GM12878 (cell line): ENCODE data around the gene TSHZ3. TPM values are rescaled to one million over a fixed set of nuclear protein-coding genes. Genes with fewer than 3 reads are reported as not detected.

Experiments
- ATAC-seq: fragments of 200-7000 bp; cut with Tn5 transposase; 3 replicates; pipeline ENCODE4 v1.9.1; 2020; ENCODE audit warnings: mild to moderate bottlenecking, moderate library complexity
- BruUV-seq: library from RNA; stranded (reverse); fragments of 400-500 nt; replicated peaks from 2 replicates; lab custom pipeline; 2021; lab: Mats Ljungman, UMichigan
- CTCF ChIA-PET: fragments of 300-600 bp; sonication (Branson Sonifier 250); formaldehyde crosslinking; extraction: SDS; loops from one replicate; lab custom pipeline; 2021; ENCODE audit warnings: inconsistent platforms; lab: Yijun Ruan, JAX
- POLR2A ChIA-PET: fragments of 350-600 bp; formaldehyde crosslinking; extraction: SDS; loops from one replicate; lab custom pipeline; 2021; ENCODE audit warnings: inconsistent platforms; lab: Charles Lee
- RAD21 ChIA-PET: fragments of 300-600 bp; sonication (Branson Sonifier 250); formaldehyde crosslinking; loops from one replicate; lab custom pipeline; 2023; ENCODE audit warnings: antibody characterized with exemption; ENCODE audit not compliant: unreplicated experiment; lab: Charles Lee
- SMC1A ChIA-PET: fragments of 300-600 bp; sonication (Branson Sonifier 250); formaldehyde crosslinking; loops from one replicate; lab custom pipeline; 2023; ENCODE audit not compliant: unreplicated experiment, uncharacterized antibody; lab: Charles Lee
- DNase-seq: peaks from one replicate; pipeline ENCODE4 v3.0.0-alpha.2; 2011; ENCODE audit warnings: low read depth, low spot score
- FAIRE-seq: peaks from 3 replicates; lab custom pipeline; 2011; peaks lifted over from hg19 to GRCh38; lab: Jason Lieb, UNC
- H2AFZ ChIP-seq: 2 replicates; pipeline ENCODE4 v1.6.0; 2011; ENCODE audit warnings: low read depth, low read length, control low read depth; ENCODE audit not compliant: control insufficient read depth
- H3K27ac ChIP-seq: 2 replicates; pipeline ENCODE4 v1.5.1; 2011; ENCODE audit warnings: control low read depth; ENCODE audit not compliant: control insufficient read depth, insufficient read depth
- H3K27me3 ChIP-seq, 2 experiments: replicated peaks in 1 of 2; 2 replicates each; pipeline versions ENCODE4 v1.6.0 to v1.6.1; 2011; ENCODE audit warnings: low read length in 1 of 2; ENCODE audit not compliant: control insufficient read depth in 2 of 2, insufficient read depth in 2 of 2
- H3K36me3 ChIP-seq, 2 experiments: 2 replicates each; pipeline ENCODE4 v1.5.1; 2011; ENCODE audit warnings: low read length in 1 of 2; ENCODE audit not compliant: control insufficient read depth in 2 of 2, insufficient read depth in 2 of 2
- H3K4me1 ChIP-seq: 2 replicates; pipeline ENCODE4 v1.6.1; 2011; ENCODE audit warnings: mild to moderate bottlenecking, low read length, moderate library complexity, mixed read lengths; ENCODE audit not compliant: control insufficient read depth, insufficient read depth
- H3K4me2 ChIP-seq: 2 replicates; pipeline ENCODE4 v1.6.0; 2011; ENCODE audit warnings: control low read depth; ENCODE audit not compliant: control insufficient read depth, insufficient read depth
- H3K4me3 ChIP-seq: fragments of 200-600 bp; sonication (generic); 2 replicates; pipeline ENCODE4 v1.5.1; 2016
- H3K79me2 ChIP-seq: 2 replicates; pipeline ENCODE4 v1.6.0; 2011; ENCODE audit warnings: low read length; ENCODE audit not compliant: control insufficient read depth, insufficient read depth
- H3K9ac ChIP-seq: 2 replicates; pipeline ENCODE4 v1.8.0; 2011; ENCODE audit warnings: low read length, control low read depth, mixed read lengths; ENCODE audit not compliant: control insufficient read depth, insufficient read depth
- H3K9me3 ChIP-seq: replicated peaks from 3 replicates; pipeline ENCODE4 v1.5.1; 2011; ENCODE audit warnings: mild to moderate bottlenecking, low read length; ENCODE audit not compliant: control insufficient read depth, insufficient read depth
- H4K20me1 ChIP-seq: 2 replicates; pipeline ENCODE4 v1.6.0; 2011; ENCODE audit not compliant: control insufficient read depth, insufficient read depth
- CHD1 ChIP-seq: IDR thresholded peaks from 2 replicates; pipeline ENCODE4 v1.6.1; 2012; ENCODE audit warnings: low read depth, low read length, improper control_type of control experiment
- CHD2 ChIP-seq: IDR thresholded peaks from 2 replicates; pipeline ENCODE4 v1.6.1; 2011; ENCODE audit warnings: low read depth, low read length, improper control_type of control experiment, borderline replicate concordance
- IKZF2 ChIP-seq, 2 experiments: fragments of 450-650 bp; IDR thresholded peaks; 2 replicates each; pipeline ENCODE4 v1.6.1; 2017; ENCODE audit warnings: mild to moderate bottlenecking in 2 of 2, moderate library complexity in 2 of 2
- NFXL1 ChIP-seq: fragments of 450-650 bp; IDR thresholded peaks from 2 replicates; pipeline ENCODE4 v1.6.1; 2017; ENCODE audit warnings: antibody characterized with exemption, mild to moderate bottlenecking, borderline replicate concordance
- PBX3 ChIP-seq: IDR thresholded peaks from 2 replicates; pipeline ENCODE4 v1.6.1; 2011; ENCODE audit warnings: mild to moderate bottlenecking, low read depth, low read length, moderate library complexity; ENCODE audit not compliant: insufficient replicate concordance
- PKNOX1 ChIP-seq: fragments of 450-650 bp; IDR thresholded peaks from 2 replicates; pipeline ENCODE4 v1.6.1; 2016; ENCODE audit warnings: mild to moderate bottlenecking
- RAD51 ChIP-seq: fragments of 450-650 bp; IDR thresholded peaks from 2 replicates; pipeline ENCODE4 v1.6.1; 2016; ENCODE audit warnings: moderate library complexity, mild to moderate bottlenecking, inconsistent platforms
- RB1 ChIP-seq: fragments of 450-650 bp; formaldehyde crosslinking; IDR thresholded peaks from 2 replicates; pipeline ENCODE4 v1.6.1; 2017; ENCODE audit warnings: mild to moderate bottlenecking, borderline replicate concordance
- STAT1 ChIP-seq: fragments of 450-650 bp; conservative IDR thresholded peaks from 2 replicates; pipeline ENCODE4 v1.6.1; 2014; ENCODE audit warnings: antibody characterized with exemption, mild to moderate bottlenecking
- ZBED1 ChIP-seq: IDR thresholded peaks from 2 replicates; pipeline ENCODE4 v1.6.1; 2016; ENCODE audit warnings: borderline replicate concordance
- ZBTB33 ChIP-seq: fragments of 450-650 bp; IDR thresholded peaks from 2 replicates; pipeline ENCODE4 v1.6.1; 2017; ENCODE audit warnings: mild to moderate bottlenecking
- ZNF24 ChIP-seq: fragments of 450-650 bp; IDR thresholded peaks from 2 replicates; pipeline ENCODE4 v1.6.1; 2017; ENCODE audit warnings: antibody characterized with exemption, mild to moderate bottlenecking
- WGBS: methylation state at CpG from one replicate; pipeline ENCODE4 v1.1.6; 2016; ENCODE audit warnings: low lambda C conversion rate; ENCODE audit not compliant: insufficient replicate concordance, insufficient coverage; ENCODE audit errors: missing lambda C conversion rate; 5-methylcytosine and 5-hydroxymethylcytosine counted together
- in situ Hi-C: fragments of 300-500 bp; cut with MboI; formaldehyde crosslinking; loops from 9 replicates; pipeline ENCODE4 v1.14.3; 2018; ENCODE audit warnings: mixed read lengths
- intact Hi-C: fragments of 100-400 bp; cut with micrococcal nuclease; formaldehyde crosslinking; loops from one replicate; pipeline ENCODE4 v1.14.2; 2022; ENCODE audit not compliant: unreplicated experiment
- polyA plus RNA-seq, 11 experiments: library from polyadenylated mRNA; depleted of rRNA in 4 of 11; unstranded in 6 of 11; stranded (reverse) in 5 of 11; fragments of >200 nt; fragmentation: Nextera tagmentation in 4 of 11; fragmentation: Illumina TruSeq in 1 of 11; extraction: Ambion mirVana in 4 of 11; extraction: Trizol in 1 of 11; gene quantifications; 1 replicate in 1 of 11; 2 replicates in 10 of 11; pipeline versions ENCODE4 v1.2.1 to v1.2.3, GENCODE V29; 2011 to 2016; ENCODE audit warnings: inconsistent platforms in 2 of 11, missing spikeins in 2 of 11, low read depth in 1 of 11
- total RNA-seq, 4 experiments: library from RNA; depleted of rRNA in 3 of 4; stranded (reverse); fragments of >200 nt in 3 of 4; fragmentation: Illumina TruSeq in 1 of 4; extraction: Trizol in 1 of 4; gene quantifications; 2 replicates each; pipeline versions ENCODE4 v1.2.1 to v1.2.3, GENCODE V29; 2013 to 2021
- TF ChIP-seq, protein P1 (sequence below): fragments of 150-350 bp; IDR thresholded peaks from 2 replicates; pipeline ENCODE4 v1.6.1; 2014; ENCODE audit warnings: mild to moderate bottlenecking, low read depth, low read length

TSHZ3 gene
- total and polyA plus RNA-seq, 10 of the 15 experiments (the other 5 are each of a cell fraction or from before 2014, with no cell fraction given) = 0.23 TPM; not detected in 9

- H2AFZ ChIP-seq = no peak overlapping the region
- H3K27ac ChIP-seq = no peak overlapping the region
- H3K9ac ChIP-seq = no peak overlapping the region
- in situ Hi-C loops (no loop called here), intact Hi-C loops (no loop called here)
- no peak overlapping the region for H3K4me2 ChIP-seq
- H3K27me3 ChIP-seq = no peaks in the 10 kb centered on the region
- ATAC-seq = no peak
- FAIRE-seq = no peak
- no peak for DNase-seq
- H3K9me3 ChIP-seq = no peaks in the 10 kb centered on the region; the same call in 2 of the 3 replicates
- POLR2A ChIA-PET = no interaction called here
- H4K20me1 ChIP-seq = no peaks in the 10 kb centered on the region
- no TSS peak for BruUV-seq
- H3K79me2 ChIP-seq = no peaks in the 10 kb centered on the region
- H3K36me3 ChIP-seq = no peaks in the 10 kb centered on the region
- no peaks in the 10 kb centered on the region for H3K4me1 ChIP-seq
- SMC1A ChIA-PET = no interaction called here
- no peak overlapping the region for H3K4me3 ChIP-seq
- 38% methylated on average over 11 of the region's 11 CpGs for WGBS
- RAD21 ChIA-PET = no interaction called here
- CTCF ChIA-PET = no interaction called here
- TF ChIP-seq PBX3 (no peak), STAT1 (no peak), CHD1 (no peak), IKZF2 (IDR thresholded peaks at IDR 0.05) (no peak), NFXL1 (no peak), PKNOX1 (no peak), ZBTB33 (no peak), CHD2 (no peak), RAD51 (no peak), RB1 (no peak), ZNF24 (no peak), ZBED1 (no peak)
- TF ChIP-seq, protein P1, sequence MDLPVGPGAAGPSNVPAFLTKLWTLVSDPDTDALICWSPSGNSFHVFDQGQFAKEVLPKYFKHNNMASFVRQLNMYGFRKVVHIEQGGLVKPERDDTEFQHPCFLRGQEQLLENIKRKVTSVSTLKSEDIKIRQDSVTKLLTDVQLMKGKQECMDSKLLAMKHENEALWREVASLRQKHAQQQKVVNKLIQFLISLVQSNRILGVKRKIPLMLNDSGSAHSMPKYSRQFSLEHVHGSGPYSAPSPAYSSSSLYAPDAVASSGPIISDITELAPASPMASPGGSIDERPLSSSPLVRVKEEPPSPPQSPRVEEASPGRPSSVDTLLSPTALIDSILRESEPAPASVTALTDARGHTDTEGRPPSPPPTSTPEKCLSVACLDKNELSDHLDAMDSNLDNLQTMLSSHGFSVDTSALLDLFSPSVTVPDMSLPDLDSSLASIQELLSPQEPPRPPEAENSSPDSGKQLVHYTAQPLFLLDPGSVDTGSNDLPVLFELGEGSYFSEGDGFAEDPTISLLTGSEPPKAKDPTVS = no peak
Observed at GRCh38 chr19:31280287-31281006, 68.8 kb downstream of the TSHZ3 start.
